SK-N-SH (cell line): ENCODE measurements around the gene KSR2. TPM values are rescaled to one million over a fixed set of nuclear protein-coding genes. Genes with fewer than 3 reads are reported as not detected.

Source experiments
- CTCF ChIA-PET: fragments of 300-600, 350-600 bp; formaldehyde crosslinking; extraction: SDS; loops from one replicate; lab custom pipeline; 2021; lab: Yijun Ruan, JAX
- POLR2A ChIA-PET: fragments of 350-600 bp; sonication (Branson Sonifier 250); formaldehyde crosslinking; extraction: SDS; loops from one replicate; lab custom pipeline; 2020; ENCODE audit warnings: antibody characterized with exemption, inconsistent platforms; lab: Yijun Ruan, JAX
- DNase-seq: peaks from one replicate; pipeline ENCODE4 v3.0.0; 2012
- H2AFZ ChIP-seq: fragments of 200-600 bp; sonication (generic); 2 replicates; pipeline ENCODE4 v1.8.1; 2016; ENCODE audit warnings: antibody characterized with exemption, mild to moderate bottlenecking, low read depth
- H3F3A ChIP-seq: fragments of 200-600 bp; sonication (generic); replicated peaks from 2 replicates; pipeline ENCODE3; 2016; ENCODE audit warnings: antibody characterized with exemption, mild to moderate bottlenecking; ENCODE audit not compliant: insufficient read depth
- H3K27ac ChIP-seq, 2 experiments: fragments of 200-500 bp in 1 of 2; fragments of 200-600 bp in 1 of 2; sonication (Bioruptor generic) in 1 of 2; sonication (generic), shearing (Covaris generic) in 1 of 2; 2 replicates each; pipeline versions ENCODE4 v1.5.1 to v1.6.1; 2014 to 2016; ENCODE audit warnings: low read depth in 2 of 2, inconsistent platforms in 1 of 2, low read length in 1 of 2, mild to moderate bottlenecking in 1 of 2, mixed read lengths in 1 of 2
- H3K27me3 ChIP-seq: fragments of 200-600 bp; sonication (generic), shearing (Covaris generic); 2 replicates; pipeline ENCODE4 v1.6.1; 2016; ENCODE audit warnings: mixed run types; ENCODE audit not compliant: insufficient read depth
- H3K36me3 ChIP-seq, 2 experiments: fragments of 200-500 bp in 1 of 2; fragments of 200-600 bp in 1 of 2; sonication (Bioruptor generic) in 1 of 2; sonication (generic) in 1 of 2; replicated peaks in 1 of 2; 2 replicates each; pipeline versions ENCODE3 to v1.5.1; 2014 to 2016; ENCODE audit warnings: low read length in 1 of 2, mild to moderate bottlenecking in 1 of 2; ENCODE audit not compliant: insufficient read depth in 2 of 2, control insufficient read depth in 1 of 2
- H3K4me1 ChIP-seq, 2 experiments: fragments of 200-500 bp in 1 of 2; fragments of 200-600 bp in 1 of 2; sonication (Bioruptor generic) in 1 of 2; sonication (generic), shearing (Covaris generic) in 1 of 2; 2 replicates each; pipeline versions ENCODE4 v1.5.1 to v1.6.1; 2014 to 2016; ENCODE audit warnings: low read depth in 1 of 2, low read length in 1 of 2, mixed run types in 1 of 2; ENCODE audit not compliant: insufficient read depth in 2 of 2, control insufficient read depth in 1 of 2
- H3K4me2 ChIP-seq: fragments of 200-600 bp; sonication (generic), shearing (Covaris generic); 2 replicates; pipeline ENCODE4 v1.6.1; 2017; ENCODE audit warnings: mixed run types
- H3K4me3 ChIP-seq, 2 experiments: fragments of 200-500 bp in 1 of 2; fragments of 200-600 bp in 1 of 2; sonication (Bioruptor generic) in 1 of 2; sonication (generic), shearing (Covaris generic) in 1 of 2; 2 replicates each; pipeline versions ENCODE4 v1.5.1 to v1.8.1; 2014 to 2016; ENCODE audit warnings: low read depth in 2 of 2, inconsistent platforms in 1 of 2, low read length in 1 of 2, mild to moderate bottlenecking in 1 of 2, mixed read lengths in 1 of 2, moderate library complexity in 1 of 2
- H3K79me2 ChIP-seq: fragments of 200-600 bp; sonication (generic); 2 replicates; pipeline ENCODE4 v1.8.1; 2017; ENCODE audit warnings: mild to moderate bottlenecking; ENCODE audit not compliant: insufficient read depth
- H3K9ac ChIP-seq: fragments of 200-600 bp; sonication (generic); 2 replicates; pipeline ENCODE4 v1.6.1; 2017; ENCODE audit warnings: mixed run types
- H3K9me2 ChIP-seq: fragments of 200-600 bp; sonication (generic); 2 replicates; pipeline ENCODE4 v1.6.1; 2017; ENCODE audit warnings: mixed run types
- H3K9me3 ChIP-seq: fragments of 200-600 bp; sonication (generic); 2 replicates; pipeline ENCODE4 v1.6.1; 2017; ENCODE audit warnings: mixed run types, mild to moderate bottlenecking, moderate library complexity
- H4K20me1 ChIP-seq: fragments of 200-600 bp; sonication (generic); 2 replicates; pipeline ENCODE4 v1.6.1; 2017; ENCODE audit warnings: mild to moderate bottlenecking, mixed run types; ENCODE audit not compliant: insufficient read depth
- FOSL2 ChIP-seq: IDR thresholded peaks from 2 replicates; pipeline ENCODE4 v1.4.0; 2012; ENCODE audit warnings: low read depth, mild to moderate bottlenecking, moderate library complexity, borderline replicate concordance
- FOXM1 ChIP-seq: IDR thresholded peaks from 2 replicates; pipeline ENCODE4 v1.4.0; 2012; ENCODE audit warnings: low read depth, mild to moderate bottlenecking
- GABPA ChIP-seq: IDR thresholded peaks from 2 replicates; pipeline ENCODE4 v1.4.0; 2012; ENCODE audit warnings: low read depth, mild to moderate bottlenecking
- GATA2 ChIP-seq: sonication (generic); formaldehyde crosslinking; IDR thresholded peaks from 2 replicates; pipeline ENCODE4 v1.5.0; 2020; ENCODE audit warnings: mild to moderate bottlenecking, missing genetic modification reagents
- IRF3 ChIP-seq: fragments of 150-350 bp; IDR thresholded peaks from 2 replicates; pipeline ENCODE4 v1.6.1; 2016; ENCODE audit warnings: mild to moderate bottlenecking, low read depth, low read length
- MAX ChIP-seq: IDR thresholded peaks from 2 replicates; pipeline ENCODE4 v1.4.0; 2012; ENCODE audit warnings: low read depth
- MXI1 ChIP-seq: IDR thresholded peaks from 2 replicates; pipeline ENCODE4 v1.6.1; 2012; ENCODE audit warnings: mild to moderate bottlenecking, low read depth, low read length, improper control_type of control experiment
- NFIC ChIP-seq: IDR thresholded peaks from 2 replicates; pipeline ENCODE4 v1.4.0; 2012; ENCODE audit warnings: borderline replicate concordance
- NRF1 ChIP-seq: IDR thresholded peaks from 2 replicates; pipeline ENCODE4 v1.6.1; 2012; ENCODE audit warnings: low read depth, mild to moderate bottlenecking, low read length
- RFX5 ChIP-seq: IDR thresholded peaks from 2 replicates; pipeline ENCODE4 v1.6.1; 2012; ENCODE audit warnings: mild to moderate bottlenecking, improper control_type of control experiment, low read length
- RXRA ChIP-seq: IDR thresholded peaks from 2 replicates; pipeline ENCODE4 v1.4.0; 2012; ENCODE audit warnings: low read depth, mild to moderate bottlenecking, borderline replicate concordance
- SMC3 ChIP-seq: IDR thresholded peaks from 2 replicates; pipeline ENCODE4 v1.6.1; 2012; ENCODE audit warnings: low read depth, low read length, improper control_type of control experiment
- USF2 ChIP-seq: fragments of 150-350 bp; IDR thresholded peaks from 2 replicates; pipeline ENCODE4 v1.6.1; 2017; ENCODE audit warnings: antibody characterized with exemption, low read length, low read depth, borderline replicate concordance
- WGBS: methylation state at CpG from one replicate; pipeline ENCODE4 v1.1.6; 2017; ENCODE audit warnings: low lambda C conversion rate; 5-methylcytosine and 5-hydroxymethylcytosine counted together
- polyA plus RNA-seq, 3 experiments: library from polyadenylated mRNA; depleted of rRNA; stranded (reverse); fragments of >200 nt; gene quantifications; 2 replicates each; pipeline ENCODE4 v1.2.3, GENCODE V29; 2012

Gene KSR2
- polyA plus RNA-seq, 1 of the 3 experiments (the other 2 are of a cell fraction): 0.12 TPM

- Histone ChIP-seq H3K9me3 (no peaks in the 10 kb centered on the region), H3K4me3 (no peak overlapping the region), H3K36me3 (no peaks in the 10 kb centered on the region), H3K9me2 (no peaks in the 10 kb centered on the region), H3K27me3 (no peaks in the 10 kb centered on the region), H2AFZ (no peak overlapping the region), H3K27ac (no peak overlapping the region), H3K79me2 (no peaks in the 10 kb centered on the region), H3F3A (no peaks in the 10 kb centered on the region), H3K9ac (no peak overlapping the region), H3K4me2 (no peak overlapping the region), H3K4me1 (peaks cover 0 to 3% of the 10 kb centered on the region in 2 experiments; a peak in 1 of 4 replicates), H4K20me1 (no peaks in the 10 kb centered on the region)
- DNase-seq: no peak
- WGBS: no CpG with 5 or more reads among the region's 1 CpG
- ChIA-PET POLR2A (no interaction called here), CTCF (interaction anchor here (0.7 to 1.8 kb wide), 2 partner anchors 8 to 10 kb away, joined by 3 to 4 read pairs; no protein-coding TSS in a partner anchor)
- TF ChIP-seq MAX (no peak), RXRA (no peak), NFIC (no peak), MXI1 (no peak), SMC3 (no peak), NRF1 (no peak), RFX5 (no peak), USF2 (no peak), FOXM1 (no peak)
These were observed 487.3 kb downstream of the KSR2 start for GRCh38 chr12:117481470-117481869.

GRCh38 chr12:117476341-117476740 lies 492.4 kb downstream of the KSR2 start:
- POLR2A ChIA-PET: no interaction called here
- TF ChIP-seq GATA2 (CRISPR knock-in tag) (no peak), FOXM1 (no peak), FOSL2 (no peak), GABPA (no peak), IRF3 (no peak)
- no peak overlapping the region for H2AFZ ChIP-seq
- no peaks in the 10 kb centered on the region for H3K27me3 ChIP-seq
- H3K9me2 ChIP-seq: no peaks in the 10 kb centered on the region
- CTCF ChIA-PET: interaction anchor here (0.9 to 1.1 kb wide), 3 partner anchors 19 to 240 kb away, joined by 3 read pairs; no protein-coding TSS in a partner anchor
- 67% methylated on average over 2 of the region's 7 CpGs for WGBS
- no peaks in the 10 kb centered on the region for H3F3A ChIP-seq
- no peaks in the 10 kb centered on the region for H3K79me2 ChIP-seq
- no peak overlapping the region; a peak in 1 of 4 replicates for H3K27ac ChIP-seq
- peaks cover 0 to 21% of the 10 kb centered on the region in 2 experiments; a peak in 2 of 4 replicates for H3K4me1 ChIP-seq
- no peaks in the 10 kb centered on the region for H4K20me1 ChIP-seq
- no peak overlapping the region for H3K9ac ChIP-seq
- H3K4me2 ChIP-seq: no peak overlapping the region
- DNase-seq: no peak
- no peak overlapping the region for H3K4me3 ChIP-seq
- no peaks in the 10 kb centered on the region for H3K36me3 ChIP-seq
- H3K9me3 ChIP-seq: no peaks in the 10 kb centered on the region
